Fibroblast of the aortic adventitia (primary cell): ENCODE measurements around the gene REEP6. TPM values are rescaled to one million over a fixed set of nuclear protein-coding genes. Genes with fewer than 3 reads are reported as not detected.
A peak's percentile ranks its signal among the peaks of the same experiment; 100 is the strongest.
"Not testable (repeated sequence)": the region's sequence is repeated elsewhere in the genome, so short reads cannot be mapped to it uniquely, and the experiment has no call there.

Experiments
- DNase-seq: peaks from one replicate; pipeline ENCODE4 v3.0.0-alpha.2; 2010; ENCODE audit warnings: low read depth
- H3K4me3 ChIP-seq: 2 replicates; pipeline ENCODE4 v1.5.1; 2011; ENCODE audit warnings: low read depth, mild to moderate bottlenecking, control low read depth, low read length, moderate library complexity
- total RNA-seq: library from RNA; depleted of rRNA; stranded (reverse); fragments of >200 nt; gene quantifications from 2 replicates; pipeline ENCODE4 v1.2.3, GENCODE V29; 2012; ENCODE audit warnings: low replicate concordance
- TF ChIP-seq, protein P1 (sequence below): IDR thresholded peaks from 2 replicates; pipeline ENCODE4 v1.5.1; 2011; ENCODE audit warnings: mild to moderate bottlenecking, low read length, control low read depth, inconsistent platforms; ENCODE audit not compliant: insufficient read depth

Gene REEP6
- total RNA-seq, 1 donor, result 2.8 TPM

DNA sequence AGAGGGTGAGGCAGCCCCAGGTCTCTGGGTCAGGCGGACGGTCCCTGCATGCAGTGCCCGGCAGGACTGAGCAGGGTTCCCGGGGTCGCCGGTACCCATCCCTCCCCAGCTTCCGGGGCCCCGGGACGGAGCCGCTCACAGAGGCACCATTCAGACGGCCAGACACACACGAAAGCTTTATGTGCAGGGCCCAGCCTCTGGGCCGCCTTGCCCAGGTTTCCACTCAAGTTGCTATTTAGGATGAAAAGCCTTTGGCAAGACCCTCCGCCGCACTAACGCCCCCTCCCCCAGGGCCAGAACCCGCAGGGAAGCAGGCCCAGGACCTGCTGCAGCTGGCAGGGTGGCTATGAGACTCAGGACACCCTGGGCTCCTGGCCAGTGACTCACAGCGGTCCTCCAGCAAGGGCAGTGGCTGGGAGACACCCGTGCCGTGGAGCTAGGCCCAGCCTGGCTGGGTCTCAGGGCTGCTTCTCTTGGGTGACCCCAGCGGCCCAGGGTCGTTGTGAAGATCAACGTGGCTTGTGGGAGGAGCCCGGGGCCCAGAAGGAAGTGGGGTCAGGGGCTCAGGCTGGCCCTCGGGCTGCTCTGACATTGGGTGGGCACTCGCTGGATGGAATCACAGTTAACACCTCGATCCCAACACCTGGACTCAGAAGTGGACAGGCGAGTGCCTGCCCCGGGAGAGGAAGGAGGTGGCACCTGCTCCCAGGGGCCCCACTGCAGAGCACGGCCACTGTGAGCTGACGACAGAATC, 16.8 kb upstream of the REEP6 start:
- TF ChIP-seq, protein P1, sequence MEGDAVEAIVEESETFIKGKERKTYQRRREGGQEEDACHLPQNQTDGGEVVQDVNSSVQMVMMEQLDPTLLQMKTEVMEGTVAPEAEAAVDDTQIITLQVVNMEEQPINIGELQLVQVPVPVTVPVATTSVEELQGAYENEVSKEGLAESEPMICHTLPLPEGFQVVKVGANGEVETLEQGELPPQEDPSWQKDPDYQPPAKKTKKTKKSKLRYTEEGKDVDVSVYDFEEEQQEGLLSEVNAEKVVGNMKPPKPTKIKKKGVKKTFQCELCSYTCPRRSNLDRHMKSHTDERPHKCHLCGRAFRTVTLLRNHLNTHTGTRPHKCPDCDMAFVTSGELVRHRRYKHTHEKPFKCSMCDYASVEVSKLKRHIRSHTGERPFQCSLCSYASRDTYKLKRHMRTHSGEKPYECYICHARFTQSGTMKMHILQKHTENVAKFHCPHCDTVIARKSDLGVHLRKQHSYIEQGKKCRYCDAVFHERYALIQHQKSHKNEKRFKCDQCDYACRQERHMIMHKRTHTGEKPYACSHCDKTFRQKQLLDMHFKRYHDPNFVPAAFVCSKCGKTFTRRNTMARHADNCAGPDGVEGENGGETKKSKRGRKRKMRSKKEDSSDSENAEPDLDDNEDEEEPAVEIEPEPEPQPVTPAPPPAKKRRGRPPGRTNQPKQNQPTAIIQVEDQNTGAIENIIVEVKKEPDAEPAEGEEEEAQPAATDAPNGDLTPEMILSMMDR, result no peak
- DNase-seq, result peak; percentile 42
- H3K4me3 ChIP-seq, result no peak overlapping the region

DNA sequence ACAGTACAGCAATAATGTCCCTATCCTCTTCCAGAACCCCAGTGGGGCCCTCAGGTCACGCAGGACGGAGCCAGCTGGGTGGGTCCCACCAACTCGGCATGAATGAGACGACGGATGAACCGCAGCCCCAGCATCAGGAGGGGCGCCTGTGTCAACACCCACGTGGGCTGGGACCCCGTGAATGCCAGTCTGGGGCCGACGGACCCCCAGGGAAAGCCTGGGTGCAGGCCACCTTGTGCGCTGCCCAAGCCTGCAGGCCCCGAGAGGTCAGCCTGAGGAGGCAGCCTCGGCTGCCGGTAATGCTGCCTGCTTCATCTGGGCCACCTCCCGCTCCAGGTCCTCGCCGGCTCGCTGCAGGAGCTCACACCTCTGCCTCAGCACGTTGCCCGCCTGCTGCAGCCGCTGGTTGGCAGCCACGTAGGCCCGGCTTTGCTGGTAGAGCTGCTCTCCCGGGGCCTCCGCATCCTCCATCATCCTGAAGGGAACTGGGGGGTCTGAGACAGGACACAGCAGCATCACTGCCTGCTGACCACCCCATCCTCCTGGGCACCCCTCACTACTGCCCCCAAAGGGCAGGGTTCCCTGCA, 16.1 kb upstream of the REEP6 start:
- TF ChIP-seq, protein P1, result no peak
- no peak for DNase-seq
- H3K4me3 ChIP-seq, result no peak overlapping the region

DNA sequence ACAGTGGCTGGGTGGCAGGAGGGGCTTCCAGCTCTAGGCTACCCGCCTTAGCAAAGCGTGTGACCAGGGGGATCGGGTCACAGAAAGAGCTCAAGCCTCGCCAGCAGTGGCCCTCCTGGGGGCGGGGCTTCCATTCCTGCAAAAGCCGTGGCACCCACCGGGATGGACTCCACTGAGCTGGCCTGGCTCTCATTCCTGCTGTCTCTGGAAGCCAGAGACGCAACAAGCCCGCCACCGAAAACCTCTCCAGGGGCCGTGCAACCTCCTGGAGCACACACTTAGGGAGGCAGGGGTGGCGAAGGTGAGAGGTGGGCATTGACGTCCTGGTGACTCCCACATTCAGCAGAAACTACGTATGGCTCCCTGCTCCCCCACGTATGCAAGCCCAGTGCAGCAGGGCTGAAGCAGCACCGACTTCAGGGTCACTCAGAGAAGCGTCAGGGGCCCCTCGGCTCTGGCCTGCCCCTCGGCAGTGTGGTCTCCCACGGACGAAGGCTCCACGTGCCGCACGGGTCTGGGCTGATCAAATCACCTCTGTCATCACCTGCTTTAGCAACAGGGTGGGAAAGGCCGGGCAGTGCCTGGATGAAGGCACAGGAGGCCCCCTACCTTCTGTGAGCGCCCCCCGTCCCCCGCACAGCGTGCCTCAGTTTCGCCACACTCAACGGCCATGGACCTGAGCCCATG, 15.1 kb upstream of the REEP6 start:
- no peak for DNase-seq
- no peak overlapping the region for H3K4me3 ChIP-seq
- TF ChIP-seq, protein P1, result no peak

DNA sequence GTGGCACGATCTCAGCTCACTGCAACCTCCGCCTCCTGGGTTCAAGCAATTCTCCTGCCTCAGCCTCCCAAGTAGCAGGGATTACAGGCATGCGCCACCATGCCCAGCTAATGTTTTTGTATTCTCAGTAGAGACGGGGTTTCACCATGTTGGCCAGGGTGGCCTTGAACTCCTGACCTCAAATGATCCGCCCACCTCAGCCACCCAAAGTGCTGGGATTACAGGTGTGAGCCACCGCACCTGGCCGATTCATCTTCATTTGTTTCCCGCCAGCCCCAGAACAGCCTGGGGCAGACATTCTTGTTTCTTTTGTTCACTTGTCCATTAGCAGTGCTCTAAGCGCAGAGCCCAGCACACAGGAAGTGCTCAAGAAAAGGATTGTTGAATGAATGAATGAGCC, 13.9 kb upstream of the REEP6 start:
- not testable (repeated sequence) for DNase-seq, H3K4me3 ChIP-seq

DNA sequence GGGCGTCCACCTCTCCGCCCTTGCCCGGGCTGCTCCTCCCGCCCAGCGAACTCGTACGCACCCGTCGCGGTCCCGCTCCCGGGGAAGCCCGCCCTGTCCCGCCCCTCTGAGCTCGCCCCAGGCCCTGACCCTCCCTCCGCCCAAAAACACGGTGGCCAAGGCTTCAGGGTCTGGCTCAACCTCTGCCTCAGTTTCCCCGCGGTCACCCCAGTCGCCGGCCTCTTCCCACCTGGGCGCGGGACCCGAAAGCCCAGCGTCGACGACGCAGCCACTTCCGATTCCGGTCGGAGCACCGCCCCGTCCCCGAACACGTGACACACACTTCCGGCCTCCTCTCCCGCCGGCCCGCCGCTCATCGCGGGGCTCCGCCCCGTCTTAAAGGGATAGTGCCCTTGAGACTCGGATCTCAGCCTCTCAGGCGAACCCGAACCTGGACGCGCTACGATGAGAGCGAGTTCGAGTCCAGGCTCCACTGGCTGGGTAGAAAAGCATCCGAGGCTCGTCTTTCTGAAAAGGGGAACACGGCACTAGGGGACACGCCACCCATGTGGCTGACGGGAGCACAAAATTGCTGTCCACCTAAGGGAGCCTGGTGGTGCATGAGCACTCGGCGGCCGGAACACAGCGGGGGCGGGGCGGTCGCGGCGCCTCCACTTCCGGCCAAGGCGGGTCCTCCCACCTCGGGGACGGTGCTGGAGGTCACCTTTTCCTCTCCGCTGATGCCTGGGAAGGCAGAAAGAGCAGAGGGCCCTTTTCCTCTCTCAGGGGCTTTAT, 11.9 kb upstream of the REEP6 start, which contains the start of gene C19orf25:
Gene C19orf25 (minus strand): TSS at position 282 of the 774 bp plus-strand sequence. CDS start 312 bp downstream, outside the sequence.
- TF ChIP-seq, protein P1, result no peak
- DNase-seq, result peak; percentile 89
- H3K4me3 ChIP-seq, result peak within 1 kb of the TSS; percentile 89

DNA sequence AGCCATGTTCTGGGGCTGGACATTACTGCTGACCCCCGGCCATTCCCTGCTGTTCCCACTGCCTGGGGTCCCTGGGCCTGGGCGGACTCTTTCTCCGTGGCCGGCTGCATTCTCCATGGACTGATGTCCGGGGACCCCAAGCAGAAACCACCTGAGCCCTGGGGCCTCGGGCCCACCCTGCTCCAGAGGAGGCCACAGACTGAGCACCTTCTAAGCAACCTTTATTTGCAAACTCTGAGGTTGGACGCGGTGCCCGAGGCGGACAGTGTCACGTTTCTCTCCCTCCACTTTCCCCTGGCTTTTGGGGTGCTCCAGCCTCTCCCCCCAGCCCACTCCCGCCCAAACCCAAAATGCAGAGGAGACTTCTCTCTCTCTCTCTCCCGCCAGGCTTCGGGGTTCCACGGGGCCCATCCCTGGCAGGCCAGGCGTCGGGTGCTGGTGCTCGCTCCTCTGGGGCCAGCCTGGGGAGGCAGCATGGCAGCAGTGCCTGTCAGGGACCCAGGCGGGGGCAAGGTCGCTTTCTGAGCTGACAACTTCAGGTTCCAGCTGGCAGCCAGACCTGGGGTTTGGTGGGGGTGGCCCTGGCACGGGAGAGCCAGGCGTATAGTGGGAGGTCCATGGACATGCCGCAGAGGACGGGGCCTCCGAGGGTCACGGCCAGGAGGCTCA, 9.6 kb upstream of the REEP6 start:
- DNase-seq, result no peak
- TF ChIP-seq, protein P1, result no peak
- H3K4me3 ChIP-seq, result no peak overlapping the region
